H1 (cell line): Measurements from ENCODE around the gene RCE1.

ENCODE experiments used
- CEBPB ChIP-seq: IDR thresholded peaks from 2 replicates; pipeline ENCODE4 v1.6.1; 2012; ENCODE audit warnings: low read depth, low read length
- EZH2 ChIP-seq: fragments of 200-600 bp; sonication (generic); IDR thresholded peaks from 2 replicates; pipeline ENCODE4 v1.7.1; 2012; ENCODE audit warnings: low read depth, mild to moderate bottlenecking, moderate library complexity, low read length, inconsistent platforms; ENCODE audit not compliant: severe bottlenecking
- HDAC2 ChIP-seq, 2 experiments: fragments of 300-600 bp in 1 of 2; sonication (generic) in 1 of 2; IDR thresholded peaks; 2 replicates each; pipeline ENCODE4 v1.6.1; 2011 to 2012; ENCODE audit warnings: low read depth in 2 of 2, low read length in 2 of 2, mild to moderate bottlenecking in 2 of 2, moderate library complexity in 2 of 2, borderline replicate concordance in 1 of 2, inconsistent platforms in 1 of 2
- PHF8 ChIP-seq: fragments of 200-600 bp; sonication (generic); conservative IDR thresholded peaks from 2 replicates; pipeline ENCODE4 v1.7.1; 2012; ENCODE audit warnings: low read depth, mild to moderate bottlenecking, inconsistent platforms, low read length, moderate library complexity
- POLR2A ChIP-seq, 2 experiments: IDR thresholded peaks; 1 replicate in 1 of 2; 2 replicates in 1 of 2; pipeline ENCODE4 v1.6.1; 2011; ENCODE audit warnings: low read depth in 2 of 2, low read length in 2 of 2, mild to moderate bottlenecking in 2 of 2; ENCODE audit errors: control extremely low read depth in 1 of 2
- POLR2AphosphoS5 ChIP-seq: IDR thresholded peaks from 2 replicates; pipeline ENCODE4 v1.6.1; 2011; ENCODE audit warnings: low read depth, low read length
- RAD21 ChIP-seq, 2 experiments: IDR thresholded peaks in 1 of 2; conservative IDR thresholded peaks in 1 of 2; 2 replicates each; pipeline ENCODE4 v1.6.1; 2011; ENCODE audit warnings: low read depth in 2 of 2, low read length in 2 of 2, improper control_type of control experiment in 1 of 2, inconsistent platforms in 1 of 2, mild to moderate bottlenecking in 1 of 2, moderate library complexity in 1 of 2
- RXRA ChIP-seq: IDR thresholded peaks from 2 replicates; pipeline ENCODE4 v1.6.1; 2011; ENCODE audit warnings: low read depth, mild to moderate bottlenecking, low read length, moderate library complexity; ENCODE audit not compliant: insufficient read depth
- SIN3A ChIP-seq, 2 experiments: IDR thresholded peaks in 1 of 2; conservative IDR thresholded peaks in 1 of 2; 2 replicates each; pipeline ENCODE4 v1.6.1; 2011 to 2012; ENCODE audit warnings: low read length in 2 of 2, improper control_type of control experiment in 1 of 2, low read depth in 1 of 2, mild to moderate bottlenecking in 1 of 2
- SRF ChIP-seq: IDR thresholded peaks from 2 replicates; pipeline ENCODE4 v1.6.1; 2011; ENCODE audit warnings: mild to moderate bottlenecking, low read depth, low read length, moderate library complexity
- TAF1 ChIP-seq: IDR thresholded peaks from 2 replicates; pipeline ENCODE4 v1.6.1; 2011; ENCODE audit warnings: mild to moderate bottlenecking, low read depth, low read length
- TF ChIP-seq, protein P1 (sequence below), 3 experiments: IDR thresholded peaks; 1 replicate in 2 of 3; 2 replicates in 1 of 3; pipeline versions ENCODE4 v1.5.1 to v1.6.1; 2011; ENCODE audit warnings: low read length in 3 of 3, mild to moderate bottlenecking in 3 of 3, inconsistent platforms in 2 of 3, low read depth in 1 of 3, moderate library complexity in 1 of 3; ENCODE audit not compliant: insufficient read depth in 1 of 3; ENCODE audit errors: control extremely low read depth in 1 of 3

DNA sequence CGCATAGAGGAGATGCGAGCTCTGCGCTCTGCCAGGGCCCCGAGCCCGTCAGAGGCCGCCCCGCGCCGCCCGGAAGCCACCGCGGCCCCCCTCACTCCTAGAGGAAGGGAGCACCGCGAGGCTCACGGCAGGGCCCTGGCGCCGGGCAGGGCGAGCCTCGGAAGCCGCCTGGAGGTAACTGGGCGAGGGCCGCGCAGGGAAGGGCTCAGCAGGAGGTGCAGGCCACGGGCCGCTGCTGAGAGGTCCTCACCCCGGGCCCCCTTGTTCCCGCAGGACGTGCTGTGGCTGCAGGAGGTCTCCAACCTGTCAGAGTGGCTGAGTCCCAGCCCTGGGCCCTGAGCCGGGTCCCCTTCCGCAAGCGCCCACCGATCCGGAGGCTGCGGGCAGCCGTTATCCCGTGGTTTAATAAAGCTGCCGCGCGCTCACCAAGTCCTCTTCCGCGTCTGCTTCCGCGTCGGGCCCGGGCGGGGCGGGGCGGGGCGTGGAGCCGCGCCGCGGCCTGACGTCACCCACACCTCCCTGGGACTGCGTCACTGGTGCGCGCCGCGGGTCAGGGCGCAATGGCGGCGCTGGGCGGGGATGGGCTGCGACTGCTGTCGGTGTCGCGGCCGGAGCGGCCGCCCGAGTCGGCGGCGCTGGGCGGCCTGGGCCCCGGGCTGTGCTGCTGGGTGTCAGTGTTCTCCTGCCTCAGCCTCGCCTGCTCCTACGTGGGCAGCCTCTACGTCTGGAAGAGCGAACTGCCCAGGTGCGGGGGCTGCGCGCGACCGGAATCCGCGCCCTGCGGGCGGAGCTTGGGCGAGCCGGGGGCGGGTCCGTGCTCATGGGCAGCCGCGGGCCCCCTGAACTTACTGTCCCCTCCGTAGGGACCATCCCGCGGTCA is at the start of gene RCE1:
- TF ChIP-seq RXRA (no peak), POLR2A (IDR thresholded peaks at IDR 0.05; ENCODE audit: control extremely low read depth in 1 of 2, low read depth in 2 of 2, low read length in 2 of 2) (peak; percentile 77 to 98), RAD21 (IDR thresholded peaks at IDR 0.05 in 1 of 2, conservative IDR thresholded peaks at IDR 0.05 in 1 of 2; ENCODE audit: low read depth in 2 of 2, low read length in 2 of 2) (no peak), SIN3A (conservative IDR thresholded peaks at IDR 0.05 in 1 of 2, IDR thresholded peaks at IDR 0.05 in 1 of 2; ENCODE audit: low read depth in 1 of 2, low read length in 2 of 2) (peak; percentile 30 to 87; a peak in 2 of 4 replicates), TAF1 (peak; percentile 97), POLR2AphosphoS5 (peak; percentile 94), PHF8 (peak; percentile 98), SRF (peak; percentile 80), CEBPB (no peak), EZH2 (no peak), HDAC2 (IDR thresholded peaks at IDR 0.05; ENCODE audit: borderline replicate concordance in 1 of 2, low read depth in 2 of 2, low read length in 2 of 2) (peak in 1 of 2 experiments; percentile 86; a peak in 1 of 4 replicates)
- TF ChIP-seq, protein P1, sequence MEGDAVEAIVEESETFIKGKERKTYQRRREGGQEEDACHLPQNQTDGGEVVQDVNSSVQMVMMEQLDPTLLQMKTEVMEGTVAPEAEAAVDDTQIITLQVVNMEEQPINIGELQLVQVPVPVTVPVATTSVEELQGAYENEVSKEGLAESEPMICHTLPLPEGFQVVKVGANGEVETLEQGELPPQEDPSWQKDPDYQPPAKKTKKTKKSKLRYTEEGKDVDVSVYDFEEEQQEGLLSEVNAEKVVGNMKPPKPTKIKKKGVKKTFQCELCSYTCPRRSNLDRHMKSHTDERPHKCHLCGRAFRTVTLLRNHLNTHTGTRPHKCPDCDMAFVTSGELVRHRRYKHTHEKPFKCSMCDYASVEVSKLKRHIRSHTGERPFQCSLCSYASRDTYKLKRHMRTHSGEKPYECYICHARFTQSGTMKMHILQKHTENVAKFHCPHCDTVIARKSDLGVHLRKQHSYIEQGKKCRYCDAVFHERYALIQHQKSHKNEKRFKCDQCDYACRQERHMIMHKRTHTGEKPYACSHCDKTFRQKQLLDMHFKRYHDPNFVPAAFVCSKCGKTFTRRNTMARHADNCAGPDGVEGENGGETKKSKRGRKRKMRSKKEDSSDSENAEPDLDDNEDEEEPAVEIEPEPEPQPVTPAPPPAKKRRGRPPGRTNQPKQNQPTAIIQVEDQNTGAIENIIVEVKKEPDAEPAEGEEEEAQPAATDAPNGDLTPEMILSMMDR (IDR thresholded peaks at IDR 0.05; ENCODE audit: control extremely low read depth in 1 of 3, insufficient read depth in 1 of 3, low read depth in 1 of 3, low read length in 3 of 3) = no peak
